ENCODE results near the gene APBB1.

APBB1 gene

GRCh38 chr11:6351782-6352382, 67.0 kb downstream of the APBB1 start:
- DNase-seq (ENCODE audit: low read depth in 1 of 2, low spot score in 1 of 2), result no peak

GRCh38 chr11:6350486-6350885, 68.4 kb downstream of the APBB1 start:
- DNase-seq (ENCODE audit: low read depth in 1 of 2, low spot score in 1 of 2), result no peak

GRCh38 chr11:6350043-6350442, 68.9 kb downstream of the APBB1 start:
- DNase-seq (ENCODE audit: low read depth in 1 of 2, low spot score in 1 of 2), result no peak

- DNase-seq (ENCODE audit: low read depth in 1 of 2, low spot score in 1 of 2), result no peak
Observed at GRCh38 chr11:6345366-6345765, 73.5 kb downstream of the APBB1 start.

Measured in activated T-helper 1 cell treated with anti-CD3 and anti-CD28 coated beads, Interleukin-2, amount 50 U/mL, for 16 hours (primary cell).